Measurements from ENCODE around the gene SETD9.

The SETD9 gene

GRCh38 chr5:56959326-56959725, 49.9 kb downstream of the SETD9 start:
- peaks cover 51% of the 10 kb centered on the region for H3K27me3 Mint-ChIP-seq
- H3K27ac Mint-ChIP-seq = no peak overlapping the region
- H3K36me3 Mint-ChIP-seq (ENCODE audit: low read depth) = no peaks in the 10 kb centered on the region
- no peak overlapping the region for H3K4me3 Mint-ChIP-seq
- no peaks in the 10 kb centered on the region for H3K9me3 Mint-ChIP-seq
- H3K4me1 Mint-ChIP-seq (ENCODE audit: low read depth) = no peaks in the 10 kb centered on the region

- Mint-ChIP-seq H3K4me3 (no peak overlapping the region), H3K4me1 (ENCODE audit: low read depth) (no peaks in the 10 kb centered on the region), H3K27ac (no peak overlapping the region), H3K36me3 (ENCODE audit: low read depth) (no peaks in the 10 kb centered on the region), H3K27me3 (peaks cover 47% of the 10 kb centered on the region), H3K9me3 (no peaks in the 10 kb centered on the region)
These were observed 52.4 kb downstream of the SETD9 start for GRCh38 chr5:56961746-56962145.

- H3K36me3 Mint-ChIP-seq (ENCODE audit: low read depth) = no peaks in the 10 kb centered on the region
- H3K9me3 Mint-ChIP-seq = no peaks in the 10 kb centered on the region
- H3K4me1 Mint-ChIP-seq (ENCODE audit: low read depth) = no peaks in the 10 kb centered on the region
- H3K27me3 Mint-ChIP-seq = peaks cover 47% of the 10 kb centered on the region
- H3K4me3 Mint-ChIP-seq = no peak overlapping the region
- no peak overlapping the region for H3K27ac Mint-ChIP-seq
These were observed 52.9 kb downstream of the SETD9 start for GRCh38 chr5:56962286-56962685.

- Mint-ChIP-seq H3K27ac (no peak overlapping the region), H3K36me3 (ENCODE audit: low read depth) (no peaks in the 10 kb centered on the region), H3K4me3 (no peak overlapping the region), H3K9me3 (no peaks in the 10 kb centered on the region), H3K27me3 (peaks cover 47% of the 10 kb centered on the region), H3K4me1 (ENCODE audit: low read depth) (no peaks in the 10 kb centered on the region)
These were observed 53.9 kb downstream of the SETD9 start for GRCh38 chr5:56963246-56963645.

GRCh38 chr5:56964173-56964572, 54.8 kb downstream of the SETD9 start:
- Mint-ChIP-seq H3K4me3 (no peak overlapping the region), H3K27me3 (peaks cover 44% of the 10 kb centered on the region), H3K9me3 (no peaks in the 10 kb centered on the region), H3K27ac (no peak overlapping the region), H3K36me3 (ENCODE audit: low read depth) (no peaks in the 10 kb centered on the region), H3K4me1 (ENCODE audit: low read depth) (no peaks in the 10 kb centered on the region)

Data from stimulated activated naive CD8-positive, alpha-beta T cell treated with anti-CD3 and anti-CD28 coated beads, Interleukin-15, Interleukin-2, amounts not matched to agents 100 ng/mL and 50 ng/mL, for 24 hours (primary cell).